HEK293 (cell line): Measurements from ENCODE around the gene PDSS2.
A peak's percentile ranks its signal among the peaks of the same experiment; 100 is the strongest.

Experiments used
- CTCF ChIA-PET: fragments of 350-600 bp; formaldehyde crosslinking; extraction: SDS; loops from one replicate; lab custom pipeline; 2021; ENCODE audit warnings: antibody characterized with exemption; lab: Yijun Ruan, JAX
- POLR2A ChIA-PET: fragments of 300-600 bp; formaldehyde crosslinking; extraction: SDS; loops from one replicate; lab custom pipeline; 2020; ENCODE audit warnings: antibody characterized with exemption, inconsistent platforms; lab: Yijun Ruan, JAX
- H3K27ac ChIP-seq: fragments of 200-500 bp; sonication (Bioruptor generic); 2 replicates; pipeline ENCODE4 v1.5.1; 2014; ENCODE audit warnings: low read depth, low read length, control low read depth, inconsistent platforms; ENCODE audit errors: extremely low read depth
- H3K36me3 ChIP-seq, 2 experiments: fragments of 200-500 bp in 1 of 2; sonication (Bioruptor generic) in 1 of 2; 1 replicate in 1 of 2; 2 replicates in 1 of 2; pipeline ENCODE4 v1.5.1; 2014 to 2017; ENCODE audit warnings: inconsistent platforms in 2 of 2, low read length in 2 of 2; ENCODE audit not compliant: control insufficient read depth in 2 of 2, insufficient read depth in 1 of 2
- H3K4me1 ChIP-seq: fragments of 200-500 bp; sonication (Bioruptor generic); 2 replicates; pipeline ENCODE4 v1.5.1; 2014; ENCODE audit warnings: mild to moderate bottlenecking, low read length, inconsistent platforms; ENCODE audit not compliant: control insufficient read depth, insufficient read depth
- H3K4me3 ChIP-seq: 2 replicates; pipeline ENCODE4 v1.5.1; 2011; ENCODE audit warnings: low read depth, mild to moderate bottlenecking, control low read depth, low read length, moderate library complexity
- H3K9me3 ChIP-seq: fragments of 200-500 bp; sonication (Bioruptor generic); 2 replicates; pipeline ENCODE4 v1.5.1; 2014; ENCODE audit warnings: low read depth, low read length, inconsistent platforms; ENCODE audit not compliant: control insufficient read depth, insufficient read depth
- MYNN ChIP-seq: fragments of 450-650 bp; formaldehyde crosslinking; IDR thresholded peaks from 2 replicates; pipeline ENCODE4 v1.5.1; 2016; ENCODE audit warnings: missing biosample characterization, missing genetic modification characterization, borderline replicate concordance
- YY1 ChIP-seq: fragments of 450-650 bp; formaldehyde crosslinking; IDR thresholded peaks from 2 replicates; pipeline ENCODE4 v1.5.1; 2018; ENCODE audit warnings: missing biosample characterization, missing genetic modification characterization
- ZFP37 ChIP-seq: fragments of 450-650 bp; formaldehyde crosslinking; IDR thresholded peaks from 2 replicates; pipeline ENCODE4 v1.5.1; 2016; ENCODE audit warnings: missing biosample characterization, missing genetic modification characterization
- ZNF121 ChIP-seq: fragments of 450-650 bp; formaldehyde crosslinking; IDR thresholded peaks from 2 replicates; pipeline ENCODE4 v1.5.1; 2016; ENCODE audit warnings: missing biosample characterization, missing genetic modification characterization
- ZNF157 ChIP-seq: fragments of 450-650 bp; formaldehyde crosslinking; IDR thresholded peaks from 2 replicates; pipeline ENCODE4 v1.5.1; 2016; ENCODE audit warnings: missing biosample characterization, missing genetic modification characterization
- ZNF223 ChIP-seq: fragments of 450-650 bp; formaldehyde crosslinking; IDR thresholded peaks from 2 replicates; pipeline ENCODE4 v1.5.1; 2016; ENCODE audit warnings: missing biosample characterization, missing genetic modification characterization
- ZNF248 ChIP-seq: fragments of 450-650 bp; formaldehyde crosslinking; IDR thresholded peaks from 2 replicates; pipeline ENCODE4 v1.5.1; 2017; ENCODE audit warnings: missing biosample characterization, missing genetic modification characterization
- ZNF292 ChIP-seq: fragments of 450-650 bp; formaldehyde crosslinking; IDR thresholded peaks from 2 replicates; pipeline ENCODE4 v1.5.1; 2016; ENCODE audit warnings: low read depth, missing biosample characterization, missing genetic modification characterization, borderline replicate concordance
- ZNF341 ChIP-seq: fragments of 450-650 bp; formaldehyde crosslinking; IDR thresholded peaks from 2 replicates; pipeline ENCODE4; 2016; ENCODE audit warnings: low read depth, missing biosample characterization, missing genetic modification characterization
- ZNF677 ChIP-seq: fragments of 450-650 bp; IDR thresholded peaks from 2 replicates; pipeline ENCODE4 v1.5.0; 2018; ENCODE audit warnings: missing biosample characterization, mild to moderate bottlenecking, missing genetic modification characterization, moderate library complexity
- ZXDB ChIP-seq: fragments of 450-650 bp; formaldehyde crosslinking; IDR thresholded peaks from 2 replicates; pipeline ENCODE4 v1.5.1; 2016; ENCODE audit warnings: missing biosample characterization, missing genetic modification characterization
- TF ChIP-seq, protein P1 (sequence below): fragments of 450-650 bp; formaldehyde crosslinking; IDR thresholded peaks from 2 replicates; pipeline ENCODE4; 2016; ENCODE audit warnings: missing biosample characterization, missing genetic modification characterization
- TF ChIP-seq, protein P2 (sequence below): fragments of 450-650 bp; formaldehyde crosslinking; IDR thresholded peaks from 2 replicates; pipeline ENCODE4 v1.5.1; 2016; ENCODE audit warnings: missing biosample characterization, missing genetic modification characterization
- TF ChIP-seq, protein P3 (sequence below): fragments of 450-650 bp; formaldehyde crosslinking; IDR thresholded peaks from 2 replicates; pipeline ENCODE4 v1.5.1; 2016; ENCODE audit warnings: missing biosample characterization, missing genetic modification characterization
- TF ChIP-seq, protein P4 (sequence below): fragments of 450-650 bp; formaldehyde crosslinking; IDR thresholded peaks from 2 replicates; pipeline ENCODE4 v1.5.1; 2016; ENCODE audit warnings: missing biosample characterization, missing genetic modification characterization
- TF ChIP-seq, protein P5 (sequence below): fragments of 450-650 bp; formaldehyde crosslinking; IDR thresholded peaks from 2 replicates; pipeline ENCODE4 v1.5.1; 2016; ENCODE audit warnings: missing biosample characterization, missing genetic modification characterization

The PDSS2 gene

DNA sequence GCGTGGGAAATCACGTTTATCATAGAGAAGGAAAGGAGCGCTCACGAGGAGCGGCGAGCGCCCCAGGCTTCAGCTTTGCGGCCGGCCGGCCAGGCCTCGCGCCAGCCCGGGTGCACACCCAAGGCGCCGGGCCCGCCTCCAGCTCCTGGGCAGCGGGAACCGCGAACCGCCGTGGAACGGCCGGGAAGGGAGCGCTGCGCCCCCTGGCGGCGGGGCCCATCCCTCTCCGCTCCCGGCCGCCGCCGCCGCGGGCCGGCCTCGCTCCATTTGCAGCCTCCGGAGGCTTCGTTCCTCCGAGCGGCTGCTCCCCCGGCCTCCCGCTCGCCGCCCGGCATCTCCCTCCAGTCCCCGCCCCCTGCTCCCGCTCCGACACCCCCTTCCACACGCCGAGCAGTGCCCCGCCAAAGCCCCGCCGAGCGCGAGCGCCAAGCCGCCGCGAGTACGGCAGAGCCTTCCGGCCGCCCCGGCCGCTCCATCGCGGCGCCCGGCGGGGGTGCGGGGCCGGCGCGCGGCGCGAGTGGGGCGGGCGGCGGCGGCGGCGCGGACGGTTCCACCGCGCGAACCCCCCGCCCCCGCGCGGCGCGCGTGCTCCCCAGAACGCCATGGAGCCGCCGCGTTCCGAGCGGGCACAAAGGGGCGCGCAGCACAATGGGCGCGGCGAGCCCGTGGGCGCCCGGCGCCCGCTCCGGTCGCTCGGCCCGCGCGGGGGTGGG is 345.0 kb downstream of the PDSS2 start (continued):
- TF ChIP-seq ZFP37 (no peak), ZNF341 (tag by site-specific recombination) (peak; percentile 56), ZNF248 (no peak), ZXDB (tag by site-specific recombination) (0 out of 2 replicates have a peak, but pooled peaks have one; percentile 13), ZNF292 (no peak), ZNF677 (tag by site-specific recombination) (no peak), YY1 (tag by site-specific recombination) (peak; percentile 61), ZNF223 (tag by site-specific recombination) (no peak)
- TF ChIP-seq, protein P1, sequence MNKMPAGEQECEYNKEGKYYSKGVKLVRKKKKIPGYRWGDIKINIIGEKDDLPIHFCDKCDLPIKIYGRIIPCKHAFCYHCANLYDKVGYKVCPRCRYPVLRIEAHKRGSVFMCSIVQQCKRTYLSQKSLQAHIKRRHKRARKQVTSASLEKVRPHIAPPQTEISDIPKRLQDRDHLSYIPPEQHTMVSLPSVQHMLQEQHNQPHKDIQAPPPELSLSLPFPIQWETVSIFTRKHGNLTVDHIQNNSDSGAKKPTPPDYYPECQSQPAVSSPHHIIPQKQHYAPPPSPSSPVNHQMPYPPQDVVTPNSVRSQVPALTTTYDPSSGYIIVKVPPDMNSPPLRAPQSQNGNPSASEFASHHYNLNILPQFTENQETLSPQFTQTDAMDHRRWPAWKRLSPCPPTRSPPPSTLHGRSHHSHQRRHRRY: no peak
- TF ChIP-seq, protein P2, sequence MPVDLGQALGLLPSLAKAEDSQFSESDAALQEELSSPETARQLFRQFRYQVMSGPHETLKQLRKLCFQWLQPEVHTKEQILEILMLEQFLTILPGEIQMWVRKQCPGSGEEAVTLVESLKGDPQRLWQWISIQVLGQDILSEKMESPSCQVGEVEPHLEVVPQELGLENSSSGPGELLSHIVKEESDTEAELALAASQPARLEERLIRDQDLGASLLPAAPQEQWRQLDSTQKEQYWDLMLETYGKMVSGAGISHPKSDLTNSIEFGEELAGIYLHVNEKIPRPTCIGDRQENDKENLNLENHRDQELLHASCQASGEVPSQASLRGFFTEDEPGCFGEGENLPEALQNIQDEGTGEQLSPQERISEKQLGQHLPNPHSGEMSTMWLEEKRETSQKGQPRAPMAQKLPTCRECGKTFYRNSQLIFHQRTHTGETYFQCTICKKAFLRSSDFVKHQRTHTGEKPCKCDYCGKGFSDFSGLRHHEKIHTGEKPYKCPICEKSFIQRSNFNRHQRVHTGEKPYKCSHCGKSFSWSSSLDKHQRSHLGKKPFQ: no peak

DNA sequence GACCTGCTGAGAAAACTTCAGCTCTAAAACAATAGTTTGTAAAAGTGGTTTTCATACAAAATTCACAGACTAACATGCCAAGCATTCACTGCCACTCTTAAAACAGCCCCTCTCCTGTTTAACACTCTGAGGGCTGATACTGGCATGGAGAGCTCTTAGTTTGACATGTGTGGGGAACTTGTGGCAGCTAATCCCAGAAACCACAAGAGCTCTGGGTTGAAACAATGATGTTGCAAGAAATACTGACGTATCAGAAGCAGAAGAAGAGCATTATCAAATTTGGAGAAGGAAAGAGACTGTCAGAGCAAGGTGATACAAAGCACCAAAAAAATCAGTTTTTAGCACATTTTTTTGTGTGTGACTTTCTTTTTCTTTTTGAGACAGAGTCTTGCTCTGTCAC is 349.2 kb downstream of the PDSS2 start:
- H3K36me3 ChIP-seq: no peaks in the 10 kb centered on the region; a peak in 1 of 3 replicates
- TF ChIP-seq MYNN: peak; percentile 77; the same call in 1 of the 2 replicates
- no peak for TF ChIP-seq ZNF157 (tag by site-specific recombination)
- no peak for TF ChIP-seq ZNF121 (tag by site-specific recombination)
- TF ChIP-seq, protein P3, sequence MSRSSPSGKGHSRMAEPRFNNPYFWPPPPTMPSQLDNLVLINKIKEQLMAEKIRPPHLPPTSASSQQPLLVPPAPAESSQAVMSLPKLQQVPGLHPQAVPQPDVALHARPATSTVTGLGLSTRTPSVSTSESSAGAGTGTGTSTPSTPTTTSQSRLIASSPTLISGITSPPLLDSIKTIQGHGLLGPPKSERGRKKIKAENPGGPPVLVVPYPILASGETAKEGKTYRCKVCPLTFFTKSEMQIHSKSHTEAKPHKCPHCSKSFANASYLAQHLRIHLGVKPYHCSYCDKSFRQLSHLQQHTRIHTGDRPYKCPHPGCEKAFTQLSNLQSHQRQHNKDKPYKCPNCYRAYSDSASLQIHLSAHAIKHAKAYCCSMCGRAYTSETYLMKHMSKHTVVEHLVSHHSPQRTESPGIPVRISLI (tag by site-specific recombination): no peak
- TF ChIP-seq, protein P4, sequence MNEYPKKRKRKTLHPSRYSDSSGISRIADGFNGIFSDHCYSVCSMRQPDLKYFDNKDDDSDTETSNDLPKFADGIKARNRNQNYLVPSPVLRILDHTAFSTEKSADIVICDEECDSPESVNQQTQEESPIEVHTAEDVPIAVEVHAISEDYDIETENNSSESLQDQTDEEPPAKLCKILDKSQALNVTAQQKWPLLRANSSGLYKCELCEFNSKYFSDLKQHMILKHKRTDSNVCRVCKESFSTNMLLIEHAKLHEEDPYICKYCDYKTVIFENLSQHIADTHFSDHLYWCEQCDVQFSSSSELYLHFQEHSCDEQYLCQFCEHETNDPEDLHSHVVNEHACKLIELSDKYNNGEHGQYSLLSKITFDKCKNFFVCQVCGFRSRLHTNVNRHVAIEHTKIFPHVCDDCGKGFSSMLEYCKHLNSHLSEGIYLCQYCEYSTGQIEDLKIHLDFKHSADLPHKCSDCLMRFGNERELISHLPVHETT: no peak
- TF ChIP-seq, protein P5, sequence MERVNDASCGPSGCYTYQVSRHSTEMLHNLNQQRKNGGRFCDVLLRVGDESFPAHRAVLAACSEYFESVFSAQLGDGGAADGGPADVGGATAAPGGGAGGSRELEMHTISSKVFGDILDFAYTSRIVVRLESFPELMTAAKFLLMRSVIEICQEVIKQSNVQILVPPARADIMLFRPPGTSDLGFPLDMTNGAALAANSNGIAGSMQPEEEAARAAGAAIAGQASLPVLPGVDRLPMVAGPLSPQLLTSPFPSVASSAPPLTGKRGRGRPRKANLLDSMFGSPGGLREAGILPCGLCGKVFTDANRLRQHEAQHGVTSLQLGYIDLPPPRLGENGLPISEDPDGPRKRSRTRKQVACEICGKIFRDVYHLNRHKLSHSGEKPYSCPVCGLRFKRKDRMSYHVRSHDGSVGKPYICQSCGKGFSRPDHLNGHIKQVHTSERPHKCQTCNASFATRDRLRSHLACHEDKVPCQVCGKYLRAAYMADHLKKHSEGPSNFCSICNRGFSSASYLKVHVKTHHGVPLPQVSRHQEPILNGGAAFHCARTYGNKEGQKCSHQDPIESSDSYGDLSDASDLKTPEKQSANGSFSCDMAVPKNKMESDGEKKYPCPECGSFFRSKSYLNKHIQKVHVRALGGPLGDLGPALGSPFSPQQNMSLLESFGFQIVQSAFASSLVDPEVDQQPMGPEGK: no peak
- H3K4me3 ChIP-seq: no peak overlapping the region
- H3K9me3 ChIP-seq: no peaks in the 10 kb centered on the region
- ChIA-PET CTCF (interaction anchor here (0.6 to 1.1 kb wide), 2 partner anchors 76 to 83 kb away, joined by 3 to 5 read pairs; partner anchors contain the start of gene MTRES1), POLR2A (interaction anchor here (1.4 kb wide), 1 partner anchor 12 kb away, joined by 3 read pairs; no protein-coding TSS in a partner anchor)
- H3K27ac ChIP-seq: no peak overlapping the region
- H3K4me1 ChIP-seq: peaks cover 4% of the 10 kb centered on the region; the same call in 1 of the 2 replicates
